Mesangial cell (primary cell): ENCODE measurements around the gene ZC3HAV1L. TPM values are rescaled to one million over a fixed set of nuclear protein-coding genes. Genes with fewer than 3 reads are reported as not detected.

ENCODE experiments used
- total RNA-seq: library from RNA; depleted of rRNA; stranded (reverse); fragments of >200 nt; gene quantifications from 2 replicates; pipeline ENCODE4 v1.2.3, GENCODE V29; 2015

The ZC3HAV1L gene
- 18.4 and 22.8 TPM in 2 replicates for total RNA-seq

GRCh38 chr7:139035586-139036353, at the start of gene ZC3HAV1L:
Gene ZC3HAV1L, minus strand, starts transcription at chr7:139036042. Its CDS starts 25 bp downstream, at chr7:139036017.

GRCh38 chr7:138981332-138982203, 54.3 kb downstream of the ZC3HAV1L start, which contains the start of gene KIAA1549:
Gene KIAA1549, minus strand, starts transcription at chr7:138981389. Its CDS starts 120 bp downstream, at chr7:138981269.

Other genes with a start within 250 kb of the ZC3HAV1L start
- gene TMEM213, start 238.0 kb downstream of the ZC3HAV1L start, total RNA-seq: not detected in 2 replicates
- gene ATP6V0A4, start 237.8 kb downstream of the ZC3HAV1L start, total RNA-seq: 0.13 and 0.33 TPM in 2 replicates
- gene KIAA1549, start 54.7 kb downstream of the ZC3HAV1L start, total RNA-seq: 5.4 and 7.0 TPM in 2 replicates
- 25.1 and 34.9 TPM in 2 replicates for gene ZC3HAV1, start 73.7 kb upstream of the ZC3HAV1L start, total RNA-seq
- gene UBN2, start 195.2 kb upstream of the ZC3HAV1L start, total RNA-seq: 1.6 and 3.4 TPM in 2 replicates